GM21390 (cell line): ENCODE measurements around the gene FOXC2.

ENCODE experiments used
- ATAC-seq: cut with Tn5 transposase; IDR thresholded peaks from one replicate; pipeline ENCODE4 v1.9.1; 2021; ENCODE audit not compliant: unreplicated experiment

FOXC2 gene

GRCh38 chr16:86566601-86566965 is at the start of gene FOXC2:
FOXC2 (plus strand) TSS chr16:86566829; CDS start chr16:86567336, 507 bp downstream.
- no peak for ATAC-seq

DNA sequence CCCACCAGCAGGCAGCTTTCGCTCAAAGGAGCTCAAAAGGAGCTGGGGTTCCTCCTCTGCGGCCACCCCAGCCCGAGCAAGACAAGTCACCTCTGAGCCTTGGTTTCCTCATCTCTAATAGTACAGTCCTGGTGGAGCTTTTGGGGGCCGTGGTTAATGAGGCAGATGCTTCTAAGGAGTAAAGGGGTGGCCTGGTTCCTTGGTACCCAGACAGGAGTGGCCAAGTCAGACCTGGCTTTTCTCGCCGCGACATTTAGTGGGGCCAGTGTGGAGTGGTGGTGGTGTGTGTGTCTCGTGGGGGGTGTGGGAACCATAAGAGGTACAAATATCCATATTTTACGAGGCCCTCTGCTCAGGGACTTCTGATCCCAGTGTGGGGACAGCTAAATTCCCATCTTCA is 49.6 kb upstream of the FOXC2 start:
- ATAC-seq, result no peak

GRCh38 chr16:86517652-86518258 is 48.9 kb upstream of the FOXC2 start:
- ATAC-seq, result no peak

- no peak for ATAC-seq
Observed at GRCh38 chr16:86519007-86519648, 47.5 kb upstream of the FOXC2 start.

DNA sequence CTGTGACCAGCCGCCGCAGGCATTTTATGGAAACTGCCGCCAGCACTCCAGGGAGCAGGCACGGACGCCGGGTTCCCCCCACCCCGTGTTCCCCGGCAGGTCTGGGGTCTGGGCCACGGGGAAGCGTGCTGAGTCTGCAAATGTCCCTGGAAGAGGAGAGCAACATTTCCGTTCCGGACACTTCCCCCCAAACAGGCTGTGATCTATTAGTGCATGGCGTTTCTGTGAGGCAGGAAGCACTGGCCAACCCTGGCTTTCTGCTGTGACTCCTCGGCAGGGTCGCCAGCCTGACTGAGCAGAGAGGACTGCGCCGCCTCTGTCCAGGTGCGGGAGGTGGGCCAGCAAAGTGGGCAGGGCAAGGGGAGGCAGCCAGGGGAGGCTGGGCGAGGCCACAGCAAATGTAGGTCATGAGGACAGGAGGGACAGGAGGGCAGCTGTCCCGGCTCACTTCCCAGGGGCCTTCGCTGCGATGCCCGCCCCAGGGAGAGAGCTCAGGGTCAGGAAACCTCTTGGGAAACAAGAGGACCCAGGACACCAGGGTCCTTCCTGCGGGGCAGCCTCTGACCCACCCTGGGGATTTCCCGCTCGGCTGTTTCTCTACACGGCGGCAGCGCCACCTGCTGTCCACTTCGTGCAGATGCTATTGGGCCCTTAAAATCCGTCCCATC is 46.8 kb upstream of the FOXC2 start:
- ATAC-seq, result no peak

GRCh38 chr16:86520317-86521210 is 46.1 kb upstream of the FOXC2 start:
- ATAC-seq, result no peak

GRCh38 chr16:86521236-86522197 is 45.1 kb upstream of the FOXC2 start:
- ATAC-seq, result no peak

DNA sequence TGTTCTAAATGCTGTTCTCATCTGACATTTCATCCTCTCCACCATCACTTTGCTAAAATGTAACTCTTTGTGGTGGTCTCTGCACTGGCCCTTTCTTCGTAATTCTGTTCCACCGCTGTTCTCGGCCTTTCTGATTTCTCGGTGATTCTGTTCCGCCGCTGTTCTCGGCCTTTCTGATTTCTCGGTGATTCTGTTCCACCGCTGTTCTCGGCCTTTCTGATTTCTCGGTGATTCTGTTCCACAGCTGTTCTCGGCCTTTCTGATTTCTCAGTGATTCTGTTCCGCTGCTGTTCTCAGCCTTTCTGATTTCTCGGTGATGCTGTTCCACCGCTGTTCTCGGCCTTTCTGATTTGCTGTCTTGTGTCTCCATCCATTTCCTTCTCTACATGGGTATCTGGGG is 44.0 kb upstream of the FOXC2 start:
- no peak for ATAC-seq

- ATAC-seq, result no peak
Observed at GRCh38 chr16:86523166-86523740, 43.4 kb upstream of the FOXC2 start.

DNA sequence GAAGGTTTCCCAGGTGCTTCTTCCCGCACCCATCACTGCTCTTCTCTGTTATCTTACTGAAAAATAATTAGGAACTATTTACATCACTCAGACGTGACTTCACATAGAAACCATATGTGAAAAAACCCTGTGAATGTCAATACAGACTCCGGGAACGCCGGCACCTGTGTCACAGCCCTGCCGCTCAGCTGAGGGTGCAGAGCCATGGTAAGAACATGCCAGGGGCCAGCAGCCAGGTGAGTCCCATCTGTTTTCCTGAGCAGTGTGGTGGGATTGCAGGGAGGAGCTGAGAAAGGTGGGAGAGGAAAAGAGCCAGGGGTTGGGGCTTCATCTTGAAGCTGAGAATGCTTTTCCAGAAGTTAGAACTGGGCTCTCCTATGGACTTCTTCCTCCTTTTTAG is 42.6 kb upstream of the FOXC2 start:
- no peak for ATAC-seq

DNA sequence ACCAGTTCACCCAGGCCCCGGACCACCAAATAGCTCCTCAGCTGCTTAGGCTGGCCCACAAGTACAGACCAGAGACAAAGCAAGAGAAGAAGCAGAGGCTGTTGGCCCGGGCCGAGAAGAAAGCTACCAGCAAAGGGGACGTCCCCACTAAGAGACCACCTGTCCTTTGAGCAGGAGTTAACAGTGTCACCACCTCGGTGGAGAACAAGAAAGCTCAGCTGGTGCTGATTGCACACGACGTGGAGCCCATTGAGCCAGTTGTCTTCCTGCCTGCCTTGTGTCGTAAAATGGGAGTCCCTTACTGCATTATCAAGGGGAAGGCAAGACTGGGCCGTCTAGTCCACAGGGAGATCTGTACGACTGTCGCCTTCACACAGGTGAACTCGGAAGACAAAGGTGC is 40.9 kb upstream of the FOXC2 start:
- ATAC-seq, result no peak

- no peak for ATAC-seq
Observed at GRCh38 chr16:86527366-86527765, 39.3 kb upstream of the FOXC2 start.

DNA sequence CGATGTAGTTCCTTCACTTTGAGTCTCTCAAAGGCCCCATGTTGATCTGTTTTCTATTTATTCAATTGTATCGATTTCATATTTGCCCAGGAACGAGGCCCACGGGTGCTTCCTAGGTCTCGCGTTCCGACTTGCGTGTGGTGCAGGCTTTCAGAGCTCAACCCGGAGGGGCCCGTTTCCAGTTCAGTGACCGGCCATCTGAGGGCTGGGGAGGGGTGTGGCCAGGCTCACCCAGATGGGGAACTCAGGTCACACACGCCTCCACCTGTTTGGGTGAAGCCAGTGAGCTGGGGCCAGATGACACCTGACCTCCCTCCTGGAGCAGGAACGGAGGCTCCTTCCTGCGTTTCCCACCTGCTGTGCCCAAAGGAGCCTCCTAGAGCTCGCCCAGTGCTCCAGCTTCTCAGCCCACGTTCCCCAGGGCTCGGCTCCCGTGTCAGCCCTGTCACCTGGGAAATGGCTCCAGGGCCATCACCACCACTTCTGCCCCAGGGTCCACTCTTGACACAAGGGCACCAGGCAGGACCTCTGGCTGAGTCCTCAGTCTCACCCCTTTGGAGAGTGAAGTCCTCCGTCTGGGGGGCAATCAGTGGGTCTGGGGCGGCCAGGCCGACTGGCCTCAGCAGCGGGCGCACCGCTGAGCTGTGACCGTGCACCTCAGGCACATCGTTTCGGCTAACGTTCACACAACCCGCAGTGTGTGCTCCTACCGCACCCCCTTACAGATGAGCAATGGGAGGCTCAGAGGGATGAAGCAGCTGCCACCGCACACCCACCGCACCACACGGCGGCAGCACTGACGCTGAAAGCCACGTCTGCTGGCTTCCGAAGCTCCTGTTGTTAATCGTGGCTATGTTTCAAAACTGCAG is 38.3 kb upstream of the FOXC2 start:
- no peak for ATAC-seq

DNA sequence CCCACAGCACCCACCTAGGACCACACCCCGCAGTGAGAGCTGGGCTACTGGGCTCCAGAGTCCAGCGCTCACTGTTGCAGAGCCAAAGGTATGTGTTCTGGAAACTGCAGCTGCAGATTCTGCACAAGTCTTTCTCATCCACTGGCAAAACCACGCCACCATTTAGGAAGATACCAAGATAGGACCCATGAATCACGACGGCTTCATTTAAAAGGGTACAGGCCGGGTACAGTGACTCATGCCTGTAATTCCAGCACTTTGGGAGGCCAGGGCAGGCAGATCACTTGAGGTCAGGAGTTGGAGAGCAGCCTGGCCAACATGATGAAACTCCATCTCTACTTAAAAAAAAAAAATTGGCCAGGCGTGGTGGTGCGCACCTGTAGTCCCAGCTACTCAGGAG is 37.5 kb upstream of the FOXC2 start:
- ATAC-seq, result no peak

DNA sequence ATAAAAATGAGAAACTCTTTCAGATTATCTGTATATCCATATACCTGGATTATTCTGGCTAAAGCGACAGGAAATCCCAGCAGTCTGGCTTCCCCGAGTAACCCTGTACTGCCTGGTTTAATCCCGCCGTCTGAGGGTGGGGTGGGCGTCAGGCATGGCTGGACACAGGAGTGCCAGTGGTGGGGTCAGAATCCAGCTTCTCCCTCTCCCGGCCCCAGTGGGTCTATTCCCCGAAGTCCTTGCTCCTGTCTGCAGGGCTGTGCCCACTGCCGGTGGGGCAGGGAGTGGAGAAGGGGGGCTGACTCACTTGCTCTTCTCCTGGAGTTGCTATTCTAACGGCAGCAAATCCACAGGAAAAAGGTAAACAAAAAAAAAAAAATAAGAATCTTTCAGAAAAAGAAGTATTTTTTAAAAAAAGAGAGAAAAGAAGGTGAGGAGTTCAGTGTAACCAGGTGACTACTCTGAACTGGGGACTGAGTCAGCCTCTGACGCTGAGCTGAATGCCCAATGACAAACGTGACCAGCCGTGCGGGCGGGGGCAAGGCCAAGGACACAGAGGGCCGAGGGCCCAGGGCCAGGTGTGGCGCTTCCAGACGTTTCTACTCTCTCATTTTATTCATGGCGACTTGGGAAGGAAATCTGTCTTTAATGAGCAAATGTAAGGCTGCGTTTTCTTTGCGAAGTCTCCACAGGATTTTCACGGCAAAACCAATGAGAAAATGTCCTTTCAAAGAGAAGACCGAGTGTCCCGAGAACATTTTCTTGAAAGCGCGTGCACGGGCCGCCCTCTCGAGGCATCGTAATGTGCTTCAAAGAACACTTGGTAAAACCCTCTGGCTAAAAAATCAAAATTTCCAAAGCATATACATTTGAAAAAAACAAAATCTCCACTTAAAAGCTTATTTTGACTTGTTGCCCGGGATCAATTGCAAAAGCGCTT is 36.1 kb upstream of the FOXC2 start:
- no peak for ATAC-seq

GRCh38 chr16:86531191-86531545 is 35.5 kb upstream of the FOXC2 start:
- ATAC-seq, result no peak

- no peak for ATAC-seq
Observed at GRCh38 chr16:86531641-86532525, 34.7 kb upstream of the FOXC2 start.
